ENCODE measurements around the gene PRC1. TPM values are rescaled to one million over a fixed set of nuclear protein-coding genes. Genes with fewer than 3 reads are reported as not detected.
A peak's percentile ranks its signal among the peaks of the same experiment; 100 is the strongest.

PRC1 gene
- total and polyA plus RNA-seq, 2 of the 13 experiments (the other 11 are each of a cell fraction or from before 2014, with no cell fraction given), result 137 to 162 TPM

GRCh38 chr15:91001209-91001608 is 6.9 kb upstream of the PRC1 start (continued):
- TF ChIP-seq CAMTA2 (CRISPR knock-in tag; IDR thresholded peaks at IDR 0.05; ENCODE audit: borderline replicate concordance) (no peak), MAFK (conservative IDR thresholded peaks at IDR 0.05 in 1 of 2, IDR thresholded peaks at IDR 0.05 in 1 of 2; ENCODE audit: low read length in 2 of 2) (peak; percentile 61 to 62)

- FAIRE-seq (no peak), ATAC-seq (no peak), DNase-seq (ENCODE audit: low spot score) (no peak)
- no peak overlapping the region for H3K9ac ChIP-seq (ENCODE audit: insufficient read depth, low read depth, low read length)
- intact Hi-C loops (cut with micrococcal nuclease; ENCODE audit: unreplicated experiment) (loop anchor here (10.0 kb wide), 1 partner anchor 64 kb away; the partner anchor contains the start of genes HDDC3 and UNC45A), in situ Hi-C loops (cut with HindIII; ENCODE audit: extremely low pct_ligation_motif_present, low pct_unique_long_range_greater_than_20kb) (no loop called here)
- H3K4me1 ChIP-seq (ENCODE audit: insufficient read depth, low read length), result peaks cover 10% of the 10 kb centered on the region
- no peak overlapping the region for H2AFZ ChIP-seq (ENCODE audit: low read length)
- H4K20me1 ChIP-seq (ENCODE audit: insufficient read depth, low read length), result no peaks in the 10 kb centered on the region
- H3K27me3 ChIP-seq (ENCODE audit: control insufficient read depth in 1 of 2, insufficient read depth in 2 of 2, low read length in 2 of 2), result no peaks in the 10 kb centered on the region; a peak in 1 of 5 replicates
- H3K36me3 ChIP-seq (replicated peaks in 1 of 2; ENCODE audit: control insufficient read depth in 1 of 2, insufficient read depth in 2 of 2, low read length in 2 of 2), result peaks cover 10 to 34% of the 10 kb centered on the region in 2 experiments; a peak in 4 of 5 replicates
- no TSS peak for BruUV-seq (replicated peaks)
- no peaks in the 10 kb centered on the region for H3K9me3 ChIP-seq (ENCODE audit: low read length)
- no peak overlapping the region for H3K4me3 ChIP-seq (replicated peaks in 1 of 3; ENCODE audit: insufficient read depth in 1 of 3, low read depth in 2 of 3, low read length in 3 of 3)
- 91% methylated on average over 7 of the region's 8 CpGs for WGBS (ENCODE audit: low lambda C conversion rate)
- H3K27ac ChIP-seq (ENCODE audit: extremely low read length, insufficient read depth, low read length), result no peak overlapping the region
- ChIA-PET POLR2A (no interaction called here), CTCF (ENCODE audit: low intra/inter-chr PET ratio, low total read pairs) (no interaction called here)
- no peak overlapping the region for H3K4me2 ChIP-seq (ENCODE audit: low read depth, low read length)
- H3K79me2 ChIP-seq (ENCODE audit: insufficient read depth, low read length), result peaks cover 17% of the 10 kb centered on the region
- no peak for TF ChIP-seq HMGXB3 (CRISPR knock-in tag; IDR thresholded peaks at IDR 0.05; ENCODE audit: borderline replicate concordance)
- TF ChIP-seq ZNF772 (CRISPR knock-in tag; IDR thresholded peaks at IDR 0.05), result no peak
- TF ChIP-seq RXRA (CRISPR knock-in tag; IDR thresholded peaks at IDR 0.05), result no peak
- TF ChIP-seq ZNF142 (CRISPR knock-in tag; IDR thresholded peaks at IDR 0.05), result no peak
- no peak for TF ChIP-seq NR0B2 (CRISPR knock-in tag; IDR thresholded peaks at IDR 0.05)
- no peak for TF ChIP-seq USF2 (IDR thresholded peaks at IDR 0.05; ENCODE audit: low read depth, low read length)
- no peak for TF ChIP-seq USF2 (CRISPR knock-in tag; IDR thresholded peaks at IDR 0.05; ENCODE audit: borderline replicate concordance)
- TF ChIP-seq ZNF850 (CRISPR knock-in tag; conservative IDR thresholded peaks at IDR 0.05), result no peak
Observed at GRCh38 chr15:90998737-90999136, 4.4 kb upstream of the PRC1 start.

Data from HepG2 (cell line).